HFFc6 (cell line): ENCODE results near the gene BCAS4. TPM values are rescaled to one million over a fixed set of nuclear protein-coding genes. Genes with fewer than 3 reads are reported as not detected.
"Not testable (repeated sequence)": the region's sequence is repeated elsewhere in the genome, so short reads cannot be mapped to it uniquely, and the experiment has no call there.

Experiments
- DNase-seq: peaks from one replicate; pipeline ENCODE4 v3.0.0-alpha.2; 2018
- H3K27ac Mint-ChIP-seq: 2 replicates; pipeline ENCODE4 v1.8.0; 2020; ENCODE audit warnings: mild to moderate bottlenecking, mixed read lengths
- H3K27me3 Mint-ChIP-seq: 2 replicates; pipeline ENCODE4 v1.8.0; 2021; ENCODE audit warnings: mild to moderate bottlenecking, moderate library complexity, mixed read lengths; ENCODE audit not compliant: insufficient read depth
- H3K36me3 Mint-ChIP-seq: 2 replicates; pipeline ENCODE4 v1.8.0; 2021; ENCODE audit warnings: low read depth, mixed read lengths
- H3K4me1 Mint-ChIP-seq: 2 replicates; pipeline ENCODE4 v1.8.0; 2020; ENCODE audit warnings: low read depth, mixed read lengths
- H3K4me3 Mint-ChIP-seq: 2 replicates; pipeline ENCODE4 v1.8.0; 2020; ENCODE audit warnings: mild to moderate bottlenecking, moderate library complexity, mixed read lengths
- H3K9me3 Mint-ChIP-seq: 2 replicates; pipeline ENCODE4 v1.8.0; 2020; ENCODE audit warnings: mild to moderate bottlenecking, mixed read lengths
- CTCF ChIP-seq: fragments of 200-600 bp; sonication (generic); IDR thresholded peaks from 2 replicates; pipeline ENCODE4 v1.5.0; 2021; ENCODE audit warnings: antibody characterized with exemption, mild to moderate bottlenecking
- total RNA-seq, 6 experiments: library from RNA; stranded (reverse); fragmentation: NEBNext Ultra II Directional; extraction: Animal tissue kit (Norgen Biotek cat#: 25700); gene quantifications; 2 replicates in 1 of 6; 3 replicates in 5 of 6; pipeline ENCODE4 v1.2.3, GENCODE V29; 2021

BCAS4 gene
- total RNA-seq, 6 experiments from 2014 or later, result 19.8 to 23.5 (median 21.7) TPM

GRCh38 chr20:50877232-50877743 lies 82.4 kb downstream of the BCAS4 start:
- no peak for TF ChIP-seq CTCF
- Mint-ChIP-seq H3K36me3 (no peaks in the 10 kb centered on the region), H3K4me3 (no peak overlapping the region), H3K27ac (no peak overlapping the region), H3K4me1 (no peaks in the 10 kb centered on the region), H3K27me3 (no peaks in the 10 kb centered on the region; the same call in 1 of the 2 replicates), H3K9me3 (no peaks in the 10 kb centered on the region)
- no peak for DNase-seq

DNA sequence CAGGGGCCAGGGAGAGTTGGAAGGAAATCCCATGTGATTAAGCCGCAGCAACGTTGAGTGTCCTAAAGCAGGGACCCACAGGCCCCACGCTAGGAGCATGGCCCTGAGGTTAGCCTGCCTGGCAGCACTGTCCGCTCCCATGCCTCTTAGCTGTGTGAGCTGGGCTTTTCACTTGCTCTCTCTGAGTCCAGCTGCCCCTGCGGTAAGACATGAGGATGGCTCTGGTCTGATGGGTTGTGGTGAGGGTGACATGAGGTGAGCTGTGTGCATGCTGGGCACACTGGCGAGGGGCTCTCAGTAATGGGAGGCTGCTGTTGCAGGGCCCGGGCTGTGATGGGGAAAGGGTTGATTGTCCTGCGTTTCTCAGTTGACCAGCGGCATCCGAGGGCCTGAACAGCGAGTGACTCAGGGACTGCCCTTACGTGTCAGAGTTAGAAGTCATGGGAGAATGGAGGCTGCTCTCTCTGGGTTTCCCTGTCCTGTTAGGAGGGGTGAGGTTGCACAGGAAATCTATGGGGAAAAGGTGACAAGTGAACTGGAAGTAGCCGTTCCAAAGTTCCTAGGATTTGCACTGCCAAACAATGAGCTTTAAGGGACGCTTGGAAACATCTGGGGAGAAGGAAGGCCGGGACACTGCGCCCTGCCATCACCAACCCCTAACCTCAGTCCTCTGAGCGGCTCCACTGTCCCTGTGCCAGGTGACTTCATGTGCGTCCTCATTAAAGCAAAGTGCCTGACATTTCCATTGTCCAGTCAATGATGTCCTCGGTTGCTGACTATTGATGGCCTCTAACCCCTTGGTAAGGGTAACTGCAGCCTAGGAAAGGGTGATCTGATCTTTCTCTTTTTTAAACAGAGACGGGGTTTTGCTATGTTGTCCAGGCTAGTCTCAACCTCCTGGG lies 85.0 kb downstream of the BCAS4 start:
- Mint-ChIP-seq H3K27me3 (no peaks in the 10 kb centered on the region; the same call in 1 of the 2 replicates), H3K4me3 (no peak overlapping the region), H3K4me1 (no peaks in the 10 kb centered on the region), H3K9me3 (no peaks in the 10 kb centered on the region), H3K27ac (no peak overlapping the region), H3K36me3 (0 out of 2 replicates have a peak, but pooled peaks cover 4% of the 10 kb centered on the region)
- DNase-seq, result no peak
- TF ChIP-seq CTCF, result no peak

DNA sequence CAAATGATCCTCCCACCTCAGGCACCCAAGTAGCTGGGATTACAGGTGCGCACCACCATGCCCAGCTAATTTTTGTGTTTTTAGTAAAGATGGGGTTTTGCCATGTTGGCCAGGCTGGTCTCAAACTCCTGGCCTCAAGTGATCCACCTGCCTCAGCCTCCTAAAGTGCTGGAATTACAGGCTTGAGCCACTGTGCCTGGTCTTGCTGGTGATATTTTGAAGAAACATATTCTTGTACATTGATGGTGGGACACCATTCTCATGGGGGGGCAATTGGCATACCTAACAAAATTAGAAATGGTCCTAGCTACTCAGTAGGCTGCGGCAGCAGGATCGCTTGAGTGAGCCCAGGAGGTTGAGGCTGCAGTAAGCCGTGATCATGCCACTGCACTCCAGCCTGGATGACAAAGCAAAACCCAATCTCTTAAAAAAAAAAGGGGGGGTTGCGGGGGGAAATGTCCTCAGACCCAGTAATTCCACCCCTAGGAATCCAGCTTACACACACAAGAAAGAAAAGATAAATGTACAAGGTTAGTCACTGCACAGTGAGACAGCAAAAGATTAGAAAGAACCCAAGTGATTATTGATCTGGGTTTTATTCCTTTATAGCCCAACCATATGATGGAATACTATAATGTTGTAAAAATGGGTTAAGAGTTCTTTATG lies 87.0 kb downstream of the BCAS4 start:
- not testable (repeated sequence) for H3K9me3 Mint-ChIP-seq, H3K4me3 Mint-ChIP-seq, H3K4me1 Mint-ChIP-seq, DNase-seq, H3K27ac Mint-ChIP-seq, H3K36me3 Mint-ChIP-seq, H3K27me3 Mint-ChIP-seq

DNA sequence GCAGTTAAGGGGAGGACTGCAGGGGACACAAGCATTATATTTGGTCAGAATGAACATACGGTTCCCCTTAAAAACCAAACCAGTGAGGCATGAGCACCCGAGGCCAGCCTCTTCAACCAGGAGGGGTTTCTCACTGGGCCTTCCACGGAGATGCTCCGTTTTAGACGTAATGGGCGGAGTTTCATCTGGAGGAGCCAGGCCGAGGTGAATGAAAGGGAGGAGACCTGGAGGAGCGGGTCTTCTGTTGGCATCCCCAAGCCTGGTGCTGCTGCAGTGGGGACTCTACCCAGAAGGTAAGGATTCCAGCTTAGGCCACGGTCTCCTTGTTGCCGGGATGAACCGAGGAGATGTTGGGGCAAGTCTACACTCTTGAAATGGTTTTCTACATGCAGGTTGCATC lies 89.0 kb downstream of the BCAS4 start:
- Mint-ChIP-seq H3K27ac (no peak overlapping the region), H3K27me3 (no peaks in the 10 kb centered on the region; the same call in 1 of the 2 replicates), H3K4me1 (peaks cover 6% of the 10 kb centered on the region; the same call in 1 of the 2 replicates), H3K36me3 (peaks cover 10% of the 10 kb centered on the region; the same call in 1 of the 2 replicates), H3K4me3 (no peak overlapping the region), H3K9me3 (no peaks in the 10 kb centered on the region)
- DNase-seq, result no peak
- TF ChIP-seq CTCF, result no peak

- no peak for TF ChIP-seq CTCF
- no peaks in the 10 kb centered on the region for H3K9me3 Mint-ChIP-seq
Observed at GRCh38 chr20:50885068-50885467, 90.2 kb downstream of the BCAS4 start.

More at GRCh38 chr20:50885068-50885467, 90.2 kb downstream of the BCAS4 start:
- Mint-ChIP-seq H3K36me3 (peaks cover 20% of the 10 kb centered on the region; the same call in 1 of the 2 replicates), H3K4me3 (no peak overlapping the region), H3K27ac (no peak overlapping the region), H3K4me1 (peaks cover 6% of the 10 kb centered on the region; the same call in 1 of the 2 replicates), H3K27me3 (no peaks in the 10 kb centered on the region; the same call in 1 of the 2 replicates)
- DNase-seq, result no peak
